PC-9 (cell line): ENCODE measurements around the gene NAMPT. TPM values are rescaled to one million over a fixed set of nuclear protein-coding genes. Genes with fewer than 3 reads are reported as not detected.

Experiments
- BruUV-seq: library from RNA; stranded (reverse); fragments of 400-500 nt; replicated peaks from 2 replicates; lab custom pipeline; 2021; lab: Mats Ljungman, UMichigan
- CTCF ChIA-PET: fragments of 300-600 bp; sonication (Branson Sonifier 250); formaldehyde crosslinking; loops from one replicate; lab custom pipeline; 2022; ENCODE audit warnings: antibody characterized with exemption; lab: Charles Lee
- POLR2A ChIA-PET: fragments of 300-600 bp; sonication (Branson Sonifier 250); formaldehyde crosslinking; loops from one replicate; lab custom pipeline; 2022; ENCODE audit warnings: antibody characterized with exemption; ENCODE audit not compliant: unreplicated experiment; lab: Charles Lee
- DNase-seq, 2 experiments: peaks; one replicate each; pipeline versions ENCODE4 v3.0.0 to v3.0.0-alpha.2; 2015 to 2022; ENCODE audit warnings: mixed read lengths in 1 of 2
- H2AFZ ChIP-seq: fragments of 200-600 bp; sonication (generic); 2 replicates; pipeline ENCODE4 v1.8.1; 2017; ENCODE audit warnings: antibody characterized with exemption
- H3F3A ChIP-seq: fragments of 200-600 bp; sonication (generic); 2 replicates; pipeline ENCODE4 v1.8.1; 2017; ENCODE audit warnings: antibody characterized with exemption, mild to moderate bottlenecking, low read depth; ENCODE audit not compliant: insufficient read depth
- H3K27ac ChIP-seq: fragments of 200-600 bp; sonication (generic); 2 replicates; pipeline ENCODE4 v1.6.1; 2016; ENCODE audit warnings: mixed run types
- H3K27me3 ChIP-seq: fragments of 200-600 bp; sonication (generic); 2 replicates; pipeline ENCODE4 v1.6.1; 2016; ENCODE audit warnings: low read depth, mixed run types; ENCODE audit not compliant: insufficient read depth
- H3K36me3 ChIP-seq: fragments of 200-600 bp; sonication (generic); 2 replicates; pipeline ENCODE4 v1.6.1; 2016; ENCODE audit warnings: low read depth, mixed run types
- H3K4me1 ChIP-seq: fragments of 200-600 bp; sonication (generic); replicated peaks from 2 replicates; pipeline ENCODE4 v1.6.1; 2016; ENCODE audit warnings: mixed run types; ENCODE audit not compliant: insufficient read depth
- H3K4me2 ChIP-seq: fragments of 200-600 bp; sonication (generic); 2 replicates; pipeline ENCODE4 v1.6.1; 2017; ENCODE audit warnings: mixed run types
- H3K4me3 ChIP-seq: fragments of 200-600 bp; sonication (generic); 2 replicates; pipeline ENCODE4 v1.6.1; 2016; ENCODE audit warnings: mixed run types
- H3K79me2 ChIP-seq: fragments of 200-600 bp; sonication (generic); 2 replicates; pipeline ENCODE4 v1.6.1; 2017; ENCODE audit warnings: low read depth, mixed run types
- H3K9me2 ChIP-seq: fragments of 200-600 bp; sonication (generic); 2 replicates; pipeline ENCODE4 v1.8.1; 2017; ENCODE audit warnings: mild to moderate bottlenecking; ENCODE audit not compliant: insufficient read depth
- H3K9me3 ChIP-seq: fragments of 200-600 bp; sonication (generic); 2 replicates; pipeline ENCODE4 v1.8.1; 2016; ENCODE audit warnings: low read depth; ENCODE audit not compliant: insufficient read depth
- H4K20me1 ChIP-seq: fragments of 200-600 bp; sonication (generic); 2 replicates; pipeline ENCODE4 v1.8.1; 2017; ENCODE audit not compliant: insufficient read depth
- EZH2 ChIP-seq: fragments of 200-600 bp; sonication (generic); IDR thresholded peaks from 2 replicates; pipeline ENCODE4 v1.8.0; 2017; ENCODE audit warnings: antibody characterized with exemption, low read depth
- intact Hi-C: fragments of 100-400 bp; cut with micrococcal nuclease; formaldehyde crosslinking; loops from one replicate; pipeline ENCODE4 v1.10.0; 2022; ENCODE audit not compliant: unreplicated experiment
- total RNA-seq: library from RNA; stranded (reverse); gene quantifications from 2 replicates; pipeline ENCODE4 v1.2.3, GENCODE V29; 2021
- TF ChIP-seq, protein P1 (sequence below): fragments of 200-600 bp; sonication (generic); conservative IDR thresholded peaks from 2 replicates; pipeline ENCODE4 v1.6.1; 2017; ENCODE audit warnings: mixed run types, antibody characterized with exemption, mild to moderate bottlenecking, moderate library complexity

The NAMPT gene
- total RNA-seq, 1 experiment from 2014 or later = 302 TPM

DNA sequence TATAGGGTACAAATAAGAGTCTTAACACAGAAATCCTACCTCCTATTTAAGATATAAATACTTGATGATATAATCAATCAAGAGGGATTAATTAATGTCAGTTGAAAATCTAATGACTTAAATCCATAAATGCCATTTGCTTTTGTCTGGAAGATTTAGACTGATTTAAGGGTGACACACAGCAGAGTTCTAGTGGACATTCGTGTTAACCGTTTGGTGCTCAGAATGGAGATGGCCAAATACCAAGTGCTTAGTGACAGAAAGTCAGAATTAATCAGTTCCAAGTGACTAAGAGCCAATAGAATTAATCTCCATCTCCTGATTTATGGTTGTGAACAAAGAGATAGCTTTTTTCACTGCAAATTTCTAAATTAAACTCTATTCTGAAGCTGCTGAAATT lies 36.2 kb downstream of the NAMPT start:
- no TSS peak for BruUV-seq
- no peaks in the 10 kb centered on the region for H3K9me2 ChIP-seq
- peaks cover 46% of the 10 kb centered on the region for H3K36me3 ChIP-seq
- no peaks in the 10 kb centered on the region for H3K79me2 ChIP-seq
- peaks cover 60% of the 10 kb centered on the region for H3F3A ChIP-seq
- no peaks in the 10 kb centered on the region for H3K27me3 ChIP-seq
- H3K4me1 ChIP-seq = no peaks in the 10 kb centered on the region
- H3K27ac ChIP-seq = no peak overlapping the region
- H3K9me3 ChIP-seq = peaks cover 9% of the 10 kb centered on the region; the same call in 1 of the 2 replicates
- intact Hi-C loops = no loop called here
- H4K20me1 ChIP-seq = no peaks in the 10 kb centered on the region
- ChIA-PET CTCF (interaction anchor here (1.3 kb wide), 1 partner anchor 72 kb away, joined by 3 read pairs; no protein-coding TSS in a partner anchor), POLR2A (no interaction called here)
- TF ChIP-seq, protein P1, sequence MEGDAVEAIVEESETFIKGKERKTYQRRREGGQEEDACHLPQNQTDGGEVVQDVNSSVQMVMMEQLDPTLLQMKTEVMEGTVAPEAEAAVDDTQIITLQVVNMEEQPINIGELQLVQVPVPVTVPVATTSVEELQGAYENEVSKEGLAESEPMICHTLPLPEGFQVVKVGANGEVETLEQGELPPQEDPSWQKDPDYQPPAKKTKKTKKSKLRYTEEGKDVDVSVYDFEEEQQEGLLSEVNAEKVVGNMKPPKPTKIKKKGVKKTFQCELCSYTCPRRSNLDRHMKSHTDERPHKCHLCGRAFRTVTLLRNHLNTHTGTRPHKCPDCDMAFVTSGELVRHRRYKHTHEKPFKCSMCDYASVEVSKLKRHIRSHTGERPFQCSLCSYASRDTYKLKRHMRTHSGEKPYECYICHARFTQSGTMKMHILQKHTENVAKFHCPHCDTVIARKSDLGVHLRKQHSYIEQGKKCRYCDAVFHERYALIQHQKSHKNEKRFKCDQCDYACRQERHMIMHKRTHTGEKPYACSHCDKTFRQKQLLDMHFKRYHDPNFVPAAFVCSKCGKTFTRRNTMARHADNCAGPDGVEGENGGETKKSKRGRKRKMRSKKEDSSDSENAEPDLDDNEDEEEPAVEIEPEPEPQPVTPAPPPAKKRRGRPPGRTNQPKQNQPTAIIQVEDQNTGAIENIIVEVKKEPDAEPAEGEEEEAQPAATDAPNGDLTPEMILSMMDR = no peak
- no peak for TF ChIP-seq EZH2
- H2AFZ ChIP-seq = no peak overlapping the region
- H3K4me2 ChIP-seq = no peak overlapping the region
- H3K4me3 ChIP-seq = no peak overlapping the region
- no peak for DNase-seq

DNA sequence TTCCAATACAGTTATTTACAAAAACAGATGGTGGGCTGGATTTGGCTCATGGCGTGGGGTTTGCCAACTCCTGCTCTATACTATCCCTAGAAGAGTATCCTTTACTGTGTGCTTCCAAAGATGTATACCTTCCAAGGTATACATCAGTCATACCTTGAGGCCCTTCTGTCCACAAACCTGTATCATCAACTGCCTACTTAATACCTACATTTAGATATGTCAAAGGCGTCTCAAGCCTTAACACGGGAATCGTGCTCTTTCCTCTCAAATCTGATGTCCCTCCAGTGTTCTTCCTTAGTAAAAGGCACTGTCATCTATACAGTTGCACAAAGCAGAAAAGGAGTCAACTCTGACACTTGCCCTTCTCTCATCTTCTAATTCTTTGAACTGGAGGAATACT lies 36.9 kb downstream of the NAMPT start:
- no peaks in the 10 kb centered on the region for H3K79me2 ChIP-seq
- H3K36me3 ChIP-seq = peaks cover 39% of the 10 kb centered on the region
- H2AFZ ChIP-seq = no peak overlapping the region
- peaks cover 52% of the 10 kb centered on the region for H3F3A ChIP-seq
- ChIA-PET CTCF (interaction anchor here (1.3 kb wide), 1 partner anchor 71 kb away, joined by 3 read pairs; no protein-coding TSS in a partner anchor), POLR2A (interaction anchor here (0.6 kb wide), 1 partner anchor 41 kb away, joined by 4 read pairs; no protein-coding TSS in a partner anchor)
- H3K4me2 ChIP-seq = no peak overlapping the region
- intact Hi-C loops = no loop called here
- DNase-seq = no peak
- no peaks in the 10 kb centered on the region for H3K27me3 ChIP-seq
- no peaks in the 10 kb centered on the region for H3K4me1 ChIP-seq
- BruUV-seq = no TSS peak
- no peaks in the 10 kb centered on the region for H4K20me1 ChIP-seq
- peaks cover 9% of the 10 kb centered on the region; the same call in 1 of the 2 replicates for H3K9me3 ChIP-seq
- TF ChIP-seq, protein P1 = no peak
- TF ChIP-seq EZH2 = no peak
- H3K27ac ChIP-seq = no peak overlapping the region
- H3K4me3 ChIP-seq = no peak overlapping the region
- no peaks in the 10 kb centered on the region for H3K9me2 ChIP-seq

DNA sequence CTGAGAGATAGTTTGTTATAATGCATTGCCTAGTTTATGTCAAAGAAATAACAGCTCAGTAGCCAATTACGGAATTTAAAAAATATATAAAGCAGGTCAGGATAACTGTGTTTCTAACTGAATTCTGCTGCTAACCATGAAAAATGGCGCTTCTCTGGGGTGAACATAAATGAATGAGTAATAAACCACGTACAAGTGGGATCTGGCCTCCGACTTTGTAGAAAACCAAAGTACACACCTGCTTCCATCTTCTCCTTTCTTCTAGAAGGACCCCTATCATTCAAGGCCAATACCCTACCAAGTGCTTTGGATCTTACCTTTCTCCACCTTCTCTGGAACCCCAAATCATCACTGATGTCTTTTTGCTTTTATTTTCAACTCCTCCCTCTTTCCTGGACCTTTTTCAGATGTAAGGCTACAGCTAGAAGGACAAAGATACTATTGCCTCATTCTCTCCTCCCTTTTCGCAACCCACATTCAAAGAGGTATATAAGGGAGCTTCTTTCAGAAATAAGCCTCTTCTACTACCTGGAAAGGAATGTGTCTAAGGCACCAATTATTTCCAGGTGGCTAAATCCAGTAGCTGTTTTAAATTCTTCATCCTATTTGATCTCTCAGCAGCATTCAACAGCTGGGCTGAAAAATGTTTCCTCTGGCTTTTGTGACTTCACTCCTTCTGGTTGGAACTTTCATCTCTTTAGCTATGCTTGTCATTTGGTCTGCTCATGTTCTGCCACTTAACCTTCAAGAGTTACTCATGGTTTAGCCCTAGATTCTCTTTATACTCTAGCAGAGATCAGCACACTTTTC lies 37.7 kb downstream of the NAMPT start:
- H3K36me3 ChIP-seq = peaks cover 31% of the 10 kb centered on the region
- BruUV-seq = TSS peak; percentile 6
- no peaks in the 10 kb centered on the region for H3K4me1 ChIP-seq
- peak overlapping the region; percentile 14; the same call in 1 of the 2 replicates for H3K27ac ChIP-seq
- intact Hi-C loops = no loop called here
- H3K4me3 ChIP-seq = no peak overlapping the region
- no peak overlapping the region for H2AFZ ChIP-seq
- peaks cover 45% of the 10 kb centered on the region for H3F3A ChIP-seq
- CTCF ChIA-PET = no interaction called here
- H3K27me3 ChIP-seq = no peaks in the 10 kb centered on the region
- no peak for TF ChIP-seq EZH2
- TF ChIP-seq, protein P1 = no peak
- no peak overlapping the region for H3K4me2 ChIP-seq
- peaks cover 9% of the 10 kb centered on the region; the same call in 1 of the 2 replicates for H3K9me3 ChIP-seq
- H3K9me2 ChIP-seq = no peaks in the 10 kb centered on the region
- DNase-seq = no peak
- H4K20me1 ChIP-seq = no peaks in the 10 kb centered on the region
- H3K79me2 ChIP-seq = no peaks in the 10 kb centered on the region
- POLR2A ChIA-PET = interaction anchor here (0.6 kb wide), 1 partner anchor 40 kb away, joined by 4 read pairs; no protein-coding TSS in a partner anchor
